GM23338 (cell line): ENCODE results near the gene ZNF346. TPM values are rescaled to one million over a fixed set of nuclear protein-coding genes. Genes with fewer than 3 reads are reported as not detected.

Experiments
- ATAC-seq: fragments of 200-7000 bp; cut with Tn5 transposase; 3 replicates; pipeline ENCODE4 v1.9.1; 2020
- DNase-seq: peaks from one replicate; pipeline ENCODE4 v3.0.0-alpha.2; 2015; ENCODE audit warnings: low spot score
- H2AFZ ChIP-seq: fragments of 200-600 bp; sonication (generic); 2 replicates; pipeline ENCODE4 v1.8.0; 2016; ENCODE audit warnings: antibody characterized with exemption, mild to moderate bottlenecking, moderate library complexity
- H3F3A ChIP-seq: fragments of 200-600 bp; sonication (generic); replicated peaks from 2 replicates; pipeline ENCODE4 v1.8.0; 2017; ENCODE audit warnings: antibody characterized with exemption, mixed run types, low read depth
- H3K27ac ChIP-seq: fragments of 200-600 bp; sonication (generic); 2 replicates; pipeline ENCODE4 v1.6.1; 2016; ENCODE audit warnings: low read depth
- H3K27me3 ChIP-seq: fragments of 200-600 bp; sonication (generic); 2 replicates; pipeline ENCODE4 v1.8.0; 2016; ENCODE audit warnings: mild to moderate bottlenecking, mixed run types, moderate library complexity; ENCODE audit not compliant: insufficient read depth
- H3K36me3 ChIP-seq: fragments of 200-600 bp; sonication (generic); 2 replicates; pipeline ENCODE4 v1.8.0; 2016; ENCODE audit warnings: mild to moderate bottlenecking; ENCODE audit not compliant: insufficient read depth
- H3K4me1 ChIP-seq: fragments of 200-600 bp; sonication (generic); 2 replicates; pipeline ENCODE4 v1.8.0; 2016; ENCODE audit warnings: mild to moderate bottlenecking, moderate library complexity; ENCODE audit not compliant: insufficient read depth
- H3K4me2 ChIP-seq: fragments of 200-600 bp; sonication (generic); 2 replicates; pipeline ENCODE4 v1.7.1; 2017; ENCODE audit warnings: mixed run types
- H3K4me3 ChIP-seq: fragments of 200-600 bp; sonication (generic); 2 replicates; pipeline ENCODE4 v1.6.1; 2016; ENCODE audit warnings: mixed run types
- H3K79me2 ChIP-seq: fragments of 200-600 bp; sonication (generic); replicated peaks from 2 replicates; pipeline ENCODE4 v1.8.0; 2017; ENCODE audit warnings: mild to moderate bottlenecking; ENCODE audit not compliant: insufficient read depth
- H3K9me2 ChIP-seq: fragments of 200-600 bp; sonication (generic); 2 replicates; pipeline ENCODE4 v1.8.0; 2017; ENCODE audit not compliant: insufficient read depth
- H4K20me1 ChIP-seq: fragments of 200-600 bp; sonication (generic); replicated peaks from 2 replicates; pipeline ENCODE4 v1.8.0; 2017; ENCODE audit warnings: mild to moderate bottlenecking; ENCODE audit not compliant: insufficient read depth
- H3K27ac Mint-ChIP-seq: 2 replicates; pipeline ENCODE4 v1.8.0; 2020; ENCODE audit warnings: inconsistent platforms, mild to moderate bottlenecking, moderate library complexity, mixed read lengths
- H3K27me3 Mint-ChIP-seq: 3 replicates; pipeline ENCODE4 v1.8.0; 2022; ENCODE audit warnings: low read depth, mild to moderate bottlenecking, moderate library complexity, mixed read lengths, inconsistent platforms; ENCODE audit not compliant: insufficient read depth, poor library complexity
- H3K36me3 Mint-ChIP-seq: 3 replicates; pipeline ENCODE4 v1.8.0; 2021; ENCODE audit warnings: low read depth, mild to moderate bottlenecking, inconsistent platforms, moderate library complexity, mixed read lengths
- H3K4me1 Mint-ChIP-seq: 3 replicates; pipeline ENCODE4 v1.8.0; 2020; ENCODE audit warnings: mild to moderate bottlenecking, inconsistent platforms, mixed read lengths
- H3K4me3 Mint-ChIP-seq: 3 replicates; pipeline ENCODE4 v1.8.0; 2021; ENCODE audit warnings: moderate library complexity, mild to moderate bottlenecking, inconsistent platforms, mixed read lengths
- H3K9me3 Mint-ChIP-seq: 3 replicates; pipeline ENCODE4 v1.8.0; 2020; ENCODE audit warnings: moderate library complexity, mild to moderate bottlenecking, inconsistent platforms, mixed read lengths
- CTCF ChIP-seq, 2 experiments: fragments of 200-600 bp in 1 of 2; sonication (generic) in 1 of 2; conservative IDR thresholded peaks; 2 replicates each; pipeline versions ENCODE4 v1.5.1 to v1.6.1; 2016 to 2017; ENCODE audit warnings: antibody characterized with exemption in 2 of 2, low read depth in 2 of 2, mild to moderate bottlenecking in 2 of 2, moderate library complexity in 1 of 2
- ETS1 ChIP-seq: IDR thresholded peaks from 2 replicates; pipeline ENCODE4 v1.6.1; 2016; ENCODE audit warnings: antibody characterized with exemption
- EZH2 ChIP-seq: fragments of 200-600 bp; sonication (generic); IDR thresholded peaks from one replicate; pipeline ENCODE4 v1.8.0; 2017; ENCODE audit warnings: antibody characterized with exemption, mild to moderate bottlenecking, low read depth; ENCODE audit not compliant: unreplicated experiment
- EZH2phosphoT487 ChIP-seq: fragments of 200-600 bp; sonication (generic); IDR thresholded peaks from one replicate; pipeline ENCODE4 v1.8.1; 2018; ENCODE audit warnings: antibody characterized with exemption; ENCODE audit not compliant: unreplicated experiment
- NANOG ChIP-seq: IDR thresholded peaks from 2 replicates; pipeline ENCODE4 v1.6.1; 2016; ENCODE audit warnings: antibody characterized with exemption, borderline replicate concordance
- POLR2AphosphoS5 ChIP-seq: IDR thresholded peaks from 2 replicates; pipeline ENCODE4 v1.6.1; 2016; ENCODE audit warnings: antibody characterized with exemption, low read depth
- STAT1 ChIP-seq: IDR thresholded peaks from one replicate; pipeline ENCODE4 v1.6.1; 2016; ENCODE audit warnings: antibody characterized with exemption; ENCODE audit not compliant: unreplicated experiment
- ZNF114 ChIP-seq: fragments of 250-450 bp; sonication (Bioruptor Pico); IDR thresholded peaks from 2 replicates; pipeline ENCODE4 v1.5.0; 2020; ENCODE audit warnings: mild to moderate bottlenecking, moderate library complexity
- ZNF462 ChIP-seq: fragments of 250-450 bp; sonication (Bioruptor Pico); IDR thresholded peaks from 2 replicates; pipeline ENCODE4 v1.5.0; 2020; ENCODE audit warnings: mild to moderate bottlenecking, moderate library complexity
- polyA plus RNA-seq: library from polyadenylated mRNA; unstranded; fragments of >200 nt; fragmentation: Nextera tagmentation; extraction: Ambion mirVana; gene quantifications from 2 replicates; pipeline ENCODE4 v1.2.1, GENCODE V29; 2016
- total RNA-seq: library from RNA; depleted of rRNA; stranded (reverse); fragments of >200 nt; shearing (Covaris generic); gene quantifications from 2 replicates; pipeline ENCODE4 v1.2.3, GENCODE V29; 2014

The ZNF346 gene
- total and polyA plus RNA-seq, 2 experiments from 2014 or later = 11.0 to 27.2 TPM

- H4K20me1 ChIP-seq = peaks cover 7% of the 10 kb centered on the region; the same call in 1 of the 2 replicates
- H3K4me2 ChIP-seq = no peak overlapping the region
- TF ChIP-seq CTCF (conservative IDR thresholded peaks at IDR 0.05; ENCODE audit: low read depth in 2 of 2) (peak; percentile 88 to 96), EZH2phosphoT487 (no peak)
- no peaks in the 10 kb centered on the region for H3K9me2 ChIP-seq
- H3K79me2 ChIP-seq = no peaks in the 10 kb centered on the region
- Mint-ChIP-seq H3K4me1 (peaks cover 3% of the 10 kb centered on the region; the same call in 2 of the 3 replicates), H3K27me3 (peaks cover 3% of the 10 kb centered on the region), H3K4me3 (no peak overlapping the region), H3K27ac (no peak overlapping the region), H3K9me3 (no peaks in the 10 kb centered on the region; the same call in 2 of the 3 replicates), H3K36me3 (no peaks in the 10 kb centered on the region)
- no peak overlapping the region for H3K27ac ChIP-seq
- no peaks in the 10 kb centered on the region for H3K36me3 ChIP-seq
- H3K4me3 ChIP-seq = no peak overlapping the region
- no peak overlapping the region for H2AFZ ChIP-seq
- peak; percentile 91 for ATAC-seq
- H3K4me1 ChIP-seq = no peaks in the 10 kb centered on the region
- H3K27me3 ChIP-seq = no peaks in the 10 kb centered on the region
- DNase-seq = peak; percentile 96
- H3F3A ChIP-seq = 0 out of 2 replicates have a peak, but pooled peaks cover 4% of the 10 kb centered on the region
These were observed 49.3 kb downstream of the ZNF346 start for GRCh38 chr5:177071666-177072385.

- H3K4me3 ChIP-seq = no peak overlapping the region
- H3K9me2 ChIP-seq = no peaks in the 10 kb centered on the region
- H3K36me3 Mint-ChIP-seq = no peaks in the 10 kb centered on the region; the same call in 2 of the 3 replicates
- no peaks in the 10 kb centered on the region; the same call in 2 of the 3 replicates for H3K4me1 Mint-ChIP-seq
- ATAC-seq = peak; percentile 31
- H3F3A ChIP-seq = no peaks in the 10 kb centered on the region
- H4K20me1 ChIP-seq = no peaks in the 10 kb centered on the region
- no peaks in the 10 kb centered on the region for H3K27me3 Mint-ChIP-seq
- H3K27me3 ChIP-seq = no peaks in the 10 kb centered on the region
- no peak overlapping the region for H3K27ac ChIP-seq
- no peak for DNase-seq
- H3K4me2 ChIP-seq = no peak overlapping the region
- H2AFZ ChIP-seq = no peak overlapping the region
- no peaks in the 10 kb centered on the region for H3K79me2 ChIP-seq
- no peaks in the 10 kb centered on the region for H3K4me1 ChIP-seq
- H3K27ac Mint-ChIP-seq = no peak overlapping the region
- H3K36me3 ChIP-seq = no peaks in the 10 kb centered on the region
- H3K4me3 Mint-ChIP-seq = no peak overlapping the region
- no peaks in the 10 kb centered on the region; the same call in 2 of the 3 replicates for H3K9me3 Mint-ChIP-seq
- TF ChIP-seq EZH2phosphoT487 = no peak
- TF ChIP-seq CTCF (conservative IDR thresholded peaks at IDR 0.05; ENCODE audit: low read depth in 2 of 2) = no peak
- TF ChIP-seq ZNF462 (CRISPR knock-in tag) = no peak
- no peak for TF ChIP-seq POLR2AphosphoS5
- no peak for TF ChIP-seq STAT1
- TF ChIP-seq NANOG = no peak
- TF ChIP-seq ZNF114 (CRISPR knock-in tag) = no peak
- TF ChIP-seq EZH2 = no peak
- TF ChIP-seq ETS1 = no peak
These were observed 54.8 kb downstream of the ZNF346 start for GRCh38 chr5:177077335-177077734.
